ENCODE results near the gene AGFG2. TPM values are rescaled to one million over a fixed set of nuclear protein-coding genes. Genes with fewer than 3 reads are reported as not detected.

AGFG2 gene
- total RNA-seq, 1 donor, result 9.4 TPM

DNA sequence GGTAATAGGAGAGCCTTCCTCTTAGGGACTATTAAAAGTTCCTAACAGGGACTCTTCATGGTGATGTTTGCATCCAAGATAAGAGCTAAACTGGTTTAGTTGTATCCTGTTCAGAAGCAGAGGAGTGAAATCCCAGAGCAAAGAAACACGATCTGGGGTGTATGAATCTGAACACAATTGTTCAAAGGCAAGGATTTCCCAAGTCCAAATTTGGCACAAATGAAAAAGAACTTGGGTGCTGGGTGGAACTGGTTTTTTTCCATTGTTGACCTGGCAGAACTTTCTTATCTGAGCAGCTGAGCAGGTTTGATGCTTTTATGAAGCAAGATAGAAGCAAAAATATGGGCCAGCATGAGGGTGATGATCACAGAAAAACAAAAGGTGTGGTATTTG lies 6.0 kb downstream of the AGFG2 start:
- TF ChIP-seq CTCF (IDR thresholded peaks at IDR 0.05; ENCODE audit: extremely low read depth, low read depth, low read length), result no peak
- Histone ChIP-seq H3K4me3 (ENCODE audit: insufficient read depth, low read length) (peak overlapping the region; percentile 41), H3K27me3 (ENCODE audit: insufficient read depth, low read length) (no peaks in the 10 kb centered on the region), H4K20me1 (ENCODE audit: insufficient read depth, low read length) (no peaks in the 10 kb centered on the region), H2AFZ (ENCODE audit: low read length) (peak overlapping the region; percentile 80), H3K4me1 (ENCODE audit: insufficient read depth, low read length) (peaks cover 56% of the 10 kb centered on the region), H3K36me3 (ENCODE audit: insufficient read depth, low read length) (no peaks in the 10 kb centered on the region), H3K9me3 (ENCODE audit: low read depth, low read length) (no peaks in the 10 kb centered on the region), H3K4me2 (ENCODE audit: insufficient read depth, low read length) (peak overlapping the region; percentile 80), H3K79me2 (ENCODE audit: insufficient read depth, low read length) (peaks cover 42% of the 10 kb centered on the region), H3K27ac (ENCODE audit: low read depth, low read length) (peak overlapping the region; percentile 90)
- peak; percentile 68 for DNase-seq (ENCODE audit: insufficient read length, low spot score, missing footprints)

- H3K4me3 ChIP-seq (ENCODE audit: insufficient read depth, low read length), result peak overlapping the region; percentile 41
- H3K79me2 ChIP-seq (ENCODE audit: insufficient read depth, low read length), result peaks cover 38% of the 10 kb centered on the region
- H3K27me3 ChIP-seq (ENCODE audit: insufficient read depth, low read length), result no peaks in the 10 kb centered on the region
- H4K20me1 ChIP-seq (ENCODE audit: insufficient read depth, low read length), result no peaks in the 10 kb centered on the region
- peak overlapping the region; percentile 80 for H3K4me2 ChIP-seq (ENCODE audit: insufficient read depth, low read length)
- H2AFZ ChIP-seq (ENCODE audit: low read length), result peak overlapping the region; percentile 80
- no peak for TF ChIP-seq CTCF (IDR thresholded peaks at IDR 0.05; ENCODE audit: extremely low read depth, low read depth, low read length)
- peak; percentile 93 for DNase-seq (ENCODE audit: insufficient read length, low spot score, missing footprints)
- no peaks in the 10 kb centered on the region for H3K9me3 ChIP-seq (ENCODE audit: low read depth, low read length)
- no peaks in the 10 kb centered on the region for H3K36me3 ChIP-seq (ENCODE audit: insufficient read depth, low read length)
- H3K4me1 ChIP-seq (ENCODE audit: insufficient read depth, low read length), result peaks cover 53% of the 10 kb centered on the region
- H3K27ac ChIP-seq (ENCODE audit: low read depth, low read length), result peak overlapping the region; percentile 90
These were observed 6.5 kb downstream of the AGFG2 start for GRCh38 chr7:100545360-100546128.

DNA sequence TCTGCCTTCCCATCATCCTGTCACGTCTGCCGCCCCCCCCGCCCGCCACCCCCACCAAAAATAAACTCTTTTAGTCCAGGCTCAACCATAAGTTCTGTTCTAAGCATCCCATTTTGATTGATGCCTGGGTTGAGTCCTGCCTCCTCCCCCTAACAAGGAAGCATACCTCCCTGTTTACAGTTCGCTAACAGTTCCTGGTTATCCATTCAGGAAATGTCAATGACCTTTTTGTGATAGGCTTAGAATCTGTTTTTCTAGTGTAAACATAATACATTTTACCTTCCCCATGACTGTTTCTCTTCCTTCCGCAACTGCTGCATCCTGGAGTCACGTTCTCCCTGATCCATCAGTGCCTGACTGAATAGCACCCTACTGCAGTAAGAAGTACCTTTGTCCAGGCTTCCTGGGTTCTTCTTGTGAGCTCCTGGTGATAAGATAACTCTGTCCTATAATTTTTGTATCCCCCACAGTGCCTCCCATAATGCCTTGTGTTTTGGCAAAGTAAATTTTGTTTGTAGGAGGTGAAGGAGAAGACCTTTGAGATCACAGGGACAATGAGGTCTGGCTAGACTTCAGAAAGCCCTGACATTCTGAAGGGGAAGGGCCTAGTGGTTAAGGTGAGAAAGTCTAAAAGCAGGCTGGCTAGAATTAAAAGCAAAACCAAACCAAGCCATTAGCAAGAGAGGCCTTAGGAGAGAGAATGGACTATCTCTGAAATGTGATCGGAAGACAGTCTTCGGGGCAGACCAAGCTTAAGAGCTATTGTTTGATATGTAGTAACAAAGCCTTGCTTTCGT lies 7.3 kb downstream of the AGFG2 start:
- peak overlapping the region; percentile 16 for H2AFZ ChIP-seq (ENCODE audit: low read length)
- peak overlapping the region; percentile 12 for H3K4me3 ChIP-seq (ENCODE audit: insufficient read depth, low read length)
- peaks cover 53% of the 10 kb centered on the region for H3K4me1 ChIP-seq (ENCODE audit: insufficient read depth, low read length)

More for the DNA sequence above, 7.3 kb downstream of the AGFG2 start:
- Histone ChIP-seq H3K27ac (ENCODE audit: low read depth, low read length) (peak overlapping the region; percentile 90), H3K4me2 (ENCODE audit: insufficient read depth, low read length) (peak overlapping the region; percentile 80), H3K79me2 (ENCODE audit: insufficient read depth, low read length) (peaks cover 34% of the 10 kb centered on the region), H3K27me3 (ENCODE audit: insufficient read depth, low read length) (no peaks in the 10 kb centered on the region), H4K20me1 (ENCODE audit: insufficient read depth, low read length) (no peaks in the 10 kb centered on the region), H3K36me3 (ENCODE audit: insufficient read depth, low read length) (no peaks in the 10 kb centered on the region), H3K9me3 (ENCODE audit: low read depth, low read length) (no peaks in the 10 kb centered on the region)
- DNase-seq (ENCODE audit: insufficient read length, low spot score, missing footprints), result peak; percentile 60
- TF ChIP-seq CTCF (IDR thresholded peaks at IDR 0.05; ENCODE audit: extremely low read depth, low read depth, low read length), result no peak
